HG03439 (cell line): ENCODE measurements around the gene ZNF223.

Experiments used
- ATAC-seq: cut with Tn5 transposase; IDR thresholded peaks from one replicate; pipeline ENCODE4 v1.9.1; 2021; ENCODE audit warnings: mild to moderate bottlenecking, moderate library complexity; ENCODE audit not compliant: unreplicated experiment

The ZNF223 gene

DNA sequence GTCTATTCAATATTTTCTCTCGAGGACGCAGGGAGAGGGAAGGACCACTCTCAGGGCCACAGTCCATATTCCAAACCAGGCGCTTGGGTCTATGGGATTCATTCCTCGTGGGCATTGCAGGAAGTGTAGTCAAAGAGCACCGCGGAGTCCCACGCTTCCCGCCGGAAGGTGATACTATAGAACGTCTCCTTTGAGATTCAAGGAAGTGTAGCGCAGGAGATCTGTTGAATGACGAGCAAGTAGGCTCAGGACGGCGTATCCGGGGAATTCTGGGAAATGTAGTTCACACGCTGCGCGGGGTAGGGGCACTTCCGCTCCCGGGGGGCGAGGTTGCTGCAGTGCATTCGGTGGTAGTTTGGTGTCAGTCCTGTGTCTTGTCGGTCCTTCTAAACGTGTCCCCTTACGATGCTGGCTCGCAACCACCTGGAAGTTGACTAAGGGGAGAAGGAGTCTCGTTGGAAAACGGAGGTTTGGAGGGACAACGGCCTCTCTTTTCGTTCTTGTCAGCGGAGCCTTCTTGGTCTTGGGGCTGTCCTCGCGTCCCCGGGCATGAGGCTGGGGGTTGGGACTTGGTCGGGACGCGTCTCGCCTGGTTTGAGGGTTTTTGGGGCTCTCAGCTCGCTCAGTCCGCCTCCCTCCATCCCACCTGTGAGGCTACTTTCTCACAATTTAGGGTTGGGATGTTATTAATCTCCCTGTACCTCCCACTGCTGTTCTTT, 20.1 kb downstream of the ZNF223 start, which contains the start of gene ZNF284:
Gene ZNF284, plus strand, starts transcription at position 336 of the 719 bp plus-strand sequence. CDS start 4,231 bp downstream, outside the sequence.
- ATAC-seq = peak; percentile 85

DNA sequence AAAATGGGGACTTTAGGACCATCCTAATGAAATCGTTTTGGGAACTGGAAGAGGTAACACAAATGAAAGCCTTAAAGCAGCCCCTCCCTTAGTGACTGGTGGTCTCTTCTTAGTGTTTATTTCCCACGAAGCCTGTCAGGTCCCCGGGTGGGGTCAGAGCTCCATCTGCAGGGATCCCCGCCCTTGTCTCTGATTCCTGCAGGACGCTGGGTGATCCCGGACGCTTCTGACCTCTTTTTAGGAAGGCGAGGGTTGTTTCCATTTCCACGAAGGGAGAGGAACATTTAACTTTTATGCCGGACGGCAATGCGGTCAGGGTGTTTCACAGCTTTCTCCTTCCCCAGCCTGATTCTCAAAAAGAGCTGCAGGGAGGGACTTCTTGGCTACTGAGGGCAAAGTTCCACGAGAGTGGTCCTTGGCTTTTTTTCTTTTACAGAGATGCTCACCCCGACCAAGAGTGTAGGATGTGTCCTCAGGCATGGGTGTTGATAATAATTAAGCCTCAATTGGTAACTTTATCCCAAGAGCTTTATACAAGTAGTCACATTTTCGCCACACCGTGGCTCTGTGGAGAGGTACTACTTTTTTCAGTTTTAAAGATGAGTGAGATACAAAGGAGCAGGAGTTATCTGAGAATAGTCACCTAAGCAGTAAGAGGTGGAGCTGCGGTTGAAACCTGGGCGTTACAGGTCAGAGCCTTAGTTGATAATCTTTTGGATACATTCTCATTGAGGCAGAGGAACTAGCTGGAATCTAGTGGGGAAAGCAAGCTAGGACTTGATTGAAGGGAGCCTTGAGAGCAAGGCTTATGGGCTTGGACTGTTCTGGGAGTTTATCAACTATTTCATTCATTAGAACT, 20.9 kb downstream of the ZNF223 start:
- no peak for ATAC-seq

DNA sequence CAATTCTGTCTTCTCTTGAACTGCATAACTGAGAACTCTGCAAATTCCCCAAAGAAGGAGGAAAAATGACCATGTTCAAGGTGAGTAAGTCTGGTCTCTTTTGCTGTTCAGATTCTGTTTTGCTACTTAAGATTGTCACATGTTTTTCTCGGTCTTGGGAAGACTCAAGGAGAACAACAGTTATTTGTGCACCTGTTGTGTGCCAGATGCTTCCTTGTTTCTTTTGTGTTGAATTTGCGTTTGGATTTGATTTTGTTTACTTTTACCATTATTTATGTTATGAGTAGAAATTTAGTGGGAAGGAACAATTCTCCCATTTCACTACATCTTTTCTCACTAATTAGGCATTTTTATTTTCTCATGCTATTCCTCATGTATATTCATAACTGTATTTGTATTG, 24.5 kb downstream of the ZNF223 start:
- ATAC-seq = no peak

DNA sequence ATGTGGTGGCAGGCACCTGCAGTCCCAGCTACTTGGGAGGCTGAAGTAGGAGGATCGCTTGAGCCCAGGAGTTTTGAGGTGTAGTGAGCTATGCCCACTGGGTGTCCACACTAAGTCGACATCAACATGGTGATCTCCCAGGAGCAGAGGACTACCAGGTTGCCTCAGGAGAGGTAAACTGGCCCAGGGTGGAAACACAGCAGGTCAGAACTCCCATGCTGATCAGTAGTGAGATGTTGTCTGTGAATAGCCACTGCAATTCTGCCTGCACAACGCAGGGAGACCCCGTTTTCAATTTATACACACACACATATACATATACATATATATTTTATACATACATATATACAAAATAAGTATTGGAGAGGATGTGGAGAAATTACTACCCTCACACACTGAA, 40.3 kb downstream of the ZNF223 start:
- ATAC-seq = no peak

DNA sequence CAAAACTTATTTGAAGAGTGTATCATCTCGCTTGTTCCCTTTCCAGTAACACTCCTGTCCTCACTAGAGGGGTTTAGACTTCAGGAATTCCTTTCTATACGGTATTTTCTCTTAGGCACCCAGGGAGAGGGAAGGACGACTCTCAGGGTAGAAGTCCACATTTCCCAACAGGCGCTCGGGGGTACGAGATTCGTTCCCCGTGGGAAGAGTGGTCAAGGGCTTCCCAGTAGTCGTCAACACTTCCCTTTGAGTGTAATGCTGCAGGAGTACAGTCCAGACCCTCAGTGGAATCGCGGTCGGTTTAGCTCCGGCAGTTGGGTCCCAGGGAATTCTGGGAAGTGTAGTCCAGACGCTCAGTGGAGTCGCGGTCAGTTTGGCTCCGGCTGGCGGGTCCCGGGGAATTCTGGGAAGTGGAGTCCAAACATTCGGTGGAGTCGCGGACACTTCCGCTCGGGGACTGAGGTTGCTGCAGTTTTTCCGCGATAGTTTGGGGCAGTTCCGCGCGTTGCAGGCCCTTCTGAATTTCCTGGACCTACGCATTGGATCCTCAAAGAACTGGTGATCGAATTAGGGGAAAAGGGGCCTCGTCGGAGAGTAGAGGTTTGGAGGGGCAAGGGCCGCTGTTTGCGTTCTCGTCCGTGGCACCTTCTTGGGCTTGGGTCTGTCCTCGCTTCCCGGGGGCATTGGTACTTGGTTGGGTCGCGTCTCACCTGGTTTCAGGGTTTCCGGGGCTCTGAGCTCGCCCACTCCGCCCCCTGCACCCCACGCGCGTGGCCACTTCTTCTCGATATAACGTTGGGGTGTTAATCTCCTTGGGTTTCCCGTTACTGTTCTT, 42.3 kb downstream of the ZNF223 start, which contains the start of gene ZNF224:
Gene ZNF224, plus strand, starts transcription at position 431 of the 835 bp plus-strand sequence. CDS start 3,513 bp downstream, outside the sequence.
- peak; percentile 87 for ATAC-seq

DNA sequence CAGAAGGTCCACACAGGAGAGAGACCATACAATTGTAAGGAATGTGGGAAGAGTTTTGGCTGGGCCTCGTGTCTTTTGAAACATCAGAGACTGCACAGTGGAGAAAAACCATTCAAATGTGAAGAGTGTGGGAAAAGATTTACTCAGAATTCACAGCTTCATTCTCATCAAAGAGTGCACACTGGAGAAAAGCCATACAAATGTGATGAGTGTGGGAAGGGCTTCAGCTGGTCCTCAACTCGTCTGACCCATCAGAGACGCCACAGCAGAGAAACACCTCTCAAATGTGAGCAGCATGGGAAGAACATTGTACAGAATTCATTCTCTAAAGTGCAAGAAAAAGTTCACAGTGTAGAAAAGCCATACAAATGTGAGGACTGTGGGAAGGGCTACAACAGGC, 55.9 kb downstream of the ZNF223 start:
- no peak for ATAC-seq

DNA sequence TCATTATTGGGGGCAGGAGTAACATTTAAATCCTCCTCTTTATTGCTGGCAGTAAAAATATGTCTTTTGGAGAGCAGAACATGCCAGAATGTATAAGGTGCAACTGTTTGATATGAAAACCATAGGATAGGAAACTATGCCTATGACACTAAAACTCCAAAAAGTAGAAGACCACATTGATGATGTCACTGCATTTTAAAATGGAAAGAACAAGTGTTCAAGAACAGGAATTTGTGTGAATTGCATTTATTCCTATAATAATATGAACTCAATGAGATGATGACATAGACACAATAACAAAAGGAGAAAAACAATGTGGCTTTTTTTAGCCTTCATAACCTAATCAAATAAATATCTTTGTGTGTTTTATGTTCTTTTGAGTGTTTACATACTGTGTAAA, 57.6 kb downstream of the ZNF223 start:
- ATAC-seq = no peak

DNA sequence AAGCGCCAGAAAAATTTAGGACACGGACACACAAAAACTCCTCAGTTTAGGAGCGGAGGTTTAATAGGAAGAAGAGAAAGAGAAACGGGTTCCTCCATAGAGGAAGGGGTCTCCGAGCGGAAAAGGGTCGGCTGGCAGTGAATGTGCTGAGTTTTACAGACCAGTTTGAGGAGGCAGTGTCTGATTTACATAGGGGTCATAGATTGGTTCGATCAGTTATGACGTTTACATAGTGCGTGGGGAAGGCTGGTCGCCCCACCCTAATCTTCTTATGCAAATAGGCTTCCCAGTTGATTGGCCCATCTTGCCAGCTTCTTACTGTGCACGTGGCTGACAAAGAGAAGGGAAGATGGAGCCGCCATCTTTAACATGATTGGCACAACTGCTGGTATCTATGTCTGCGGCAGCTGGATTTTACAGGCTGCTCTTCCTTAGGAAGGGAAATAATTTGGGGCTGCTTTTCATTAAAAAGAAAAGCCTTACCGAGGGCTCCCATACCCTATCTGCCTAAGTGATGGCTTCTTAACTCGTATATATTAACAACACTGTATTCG, 60.2 kb downstream of the ZNF223 start:
- no peak for ATAC-seq

DNA sequence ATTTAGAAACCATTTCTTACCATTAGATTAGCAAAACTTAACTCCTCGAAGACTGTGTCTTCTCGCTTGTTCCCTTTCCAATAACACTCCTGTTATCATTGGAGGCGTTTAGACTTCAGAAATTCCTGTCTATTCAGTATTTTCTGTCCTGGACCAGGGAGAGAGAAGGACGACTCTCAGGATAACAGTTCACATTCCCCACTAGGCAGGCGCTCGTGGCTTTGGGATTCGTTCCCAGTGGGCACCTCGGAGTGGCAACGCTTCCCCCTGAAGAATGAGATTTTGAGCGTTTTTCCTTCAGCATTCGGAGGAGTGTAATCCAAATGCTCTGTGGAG, 60.9 kb downstream of the ZNF223 start:
- peak; percentile 6 for ATAC-seq

DNA sequence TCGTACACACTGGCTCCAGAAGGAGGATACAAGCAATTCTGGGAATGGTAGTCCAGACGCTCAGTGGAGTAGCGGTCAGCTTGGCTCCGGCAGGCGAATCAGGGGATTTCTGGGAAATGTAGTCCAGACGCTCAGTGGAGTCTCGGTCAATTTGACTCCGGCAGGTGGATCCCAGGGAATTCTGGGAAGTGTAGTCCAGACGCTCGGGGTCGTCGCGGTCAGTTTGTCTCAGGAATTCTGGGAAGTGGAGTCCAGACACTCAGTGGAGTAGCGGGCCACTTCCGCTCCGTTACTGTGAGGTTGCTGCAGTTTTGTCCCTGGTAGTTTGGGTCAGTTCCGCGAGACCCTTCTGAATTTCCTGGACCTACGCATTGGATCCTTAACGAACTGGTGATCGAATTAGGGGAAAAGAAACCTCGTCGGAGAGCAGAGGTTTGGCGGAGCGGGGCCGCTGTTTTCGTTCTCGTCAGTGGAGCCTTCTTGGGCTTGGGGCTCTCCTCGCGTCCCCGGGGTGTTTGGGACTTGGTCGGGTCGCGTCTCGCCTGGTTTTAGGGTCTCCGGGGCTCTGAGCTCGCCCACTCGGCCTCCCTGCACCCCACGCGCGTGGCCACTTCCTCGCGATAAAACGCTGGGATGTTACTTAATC, 61.4 kb downstream of the ZNF223 start, which contains the start of gene ZNF225:
Gene ZNF225, plus strand, starts transcription at position 262 of the 646 bp plus-strand sequence. CDS start 2,429 bp downstream, outside the sequence.
- ATAC-seq = peak; percentile 91

DNA sequence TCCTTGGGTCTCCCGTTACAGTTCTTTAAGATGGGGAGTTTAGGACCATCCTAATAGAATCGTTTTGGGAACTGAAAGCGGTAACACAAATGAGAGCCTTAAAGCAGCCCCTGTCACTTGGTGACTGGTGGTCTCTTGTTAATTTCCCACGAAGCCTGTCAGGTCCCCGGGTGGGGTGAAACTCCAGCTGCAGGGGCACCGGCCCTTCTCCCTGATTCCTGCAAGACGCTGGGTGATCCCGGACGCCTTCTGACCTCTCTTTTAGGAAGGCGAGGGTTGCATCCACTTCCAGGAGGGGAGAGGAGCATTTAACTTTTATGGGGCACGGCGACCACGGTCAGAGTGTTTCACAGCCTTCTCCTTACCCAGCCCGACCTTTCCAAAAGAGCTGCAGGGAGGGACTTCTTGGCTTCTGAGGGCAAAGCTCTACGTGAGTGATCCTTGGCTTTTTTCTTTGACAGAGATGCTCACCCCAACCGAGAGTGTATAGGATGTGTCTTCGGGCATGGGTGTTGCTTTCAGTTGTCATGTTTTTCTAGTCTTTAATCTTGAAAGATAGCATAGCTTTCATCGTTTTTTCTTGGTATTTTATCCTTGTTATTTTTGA, 62.1 kb downstream of the ZNF223 start:
- ATAC-seq = no peak
